GM18507 (cell line): Measurements from ENCODE around the gene FAM181B.
"Not testable (repeated sequence)": the region's sequence is repeated elsewhere in the genome, so short reads cannot be mapped to it uniquely, and the experiment has no call there.

Experiments
- DNase-seq: peaks from one replicate; pipeline ENCODE4 v3.0.0; 2011; ENCODE audit warnings: low read depth; ENCODE audit not compliant: insufficient read length; ENCODE audit errors: extremely low spot score
- FAIRE-seq: peaks from 2 replicates; lab custom pipeline; 2011; peaks lifted over from hg19 to GRCh38; lab: Jason Lieb, UNC

FAM181B gene

DNA sequence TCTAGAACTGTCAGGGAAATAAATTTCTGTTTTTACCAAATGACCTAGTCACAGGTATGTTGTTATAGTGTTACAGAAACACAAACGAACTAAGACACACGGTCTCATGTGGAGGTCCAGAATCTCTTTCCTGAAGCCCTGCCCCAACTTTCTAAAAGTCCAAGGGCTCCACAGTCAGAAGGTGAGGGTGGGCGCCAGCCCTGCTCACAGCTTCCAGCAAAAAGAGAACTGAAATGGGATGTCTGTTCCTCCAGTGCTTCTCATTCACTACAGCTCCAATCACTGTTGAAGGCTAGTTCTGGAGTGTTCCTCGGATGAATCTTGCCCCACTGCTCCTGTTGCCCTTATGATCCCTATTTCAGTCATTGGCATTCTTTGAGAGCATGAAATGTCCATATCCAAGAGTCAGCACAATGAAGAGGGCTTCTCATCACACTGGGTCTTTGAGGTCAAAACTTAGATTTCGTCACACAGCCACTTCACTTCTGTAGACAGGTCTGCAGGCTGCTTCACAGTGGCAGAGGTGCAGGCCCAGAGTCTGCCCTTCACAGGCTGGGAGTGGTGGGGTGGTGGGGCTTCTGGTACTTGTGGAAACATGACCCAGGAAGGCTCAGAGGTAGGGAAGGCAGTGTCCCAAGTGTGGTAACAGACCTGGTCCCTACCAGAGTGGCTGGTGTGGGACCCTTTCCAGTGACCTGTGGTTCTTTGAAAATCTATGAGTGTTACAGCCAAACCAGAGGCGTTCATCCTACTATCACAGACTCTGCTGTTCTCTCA, 34.9 kb downstream of the FAM181B start:
- DNase-seq (no peak), FAIRE-seq (no peak)

DNA sequence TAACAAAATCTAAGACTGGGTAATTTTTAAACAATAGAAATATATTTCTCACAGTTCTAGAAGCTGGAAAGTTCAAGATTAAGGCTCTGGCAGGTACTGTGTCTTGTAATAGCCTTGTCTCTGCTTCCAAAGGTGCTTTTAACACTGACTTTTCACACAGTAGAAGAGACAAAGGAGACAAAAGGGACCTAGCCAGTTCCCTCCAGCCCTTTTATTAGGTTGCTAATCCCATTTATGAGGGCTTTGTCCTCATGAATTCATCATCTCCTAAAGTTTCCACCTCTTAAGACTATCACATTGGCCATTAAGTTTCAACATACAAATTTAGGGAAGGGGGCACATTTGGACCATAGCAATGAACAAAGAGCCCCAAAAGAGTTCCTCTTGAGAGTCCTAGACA, 40.7 kb downstream of the FAM181B start:
- FAIRE-seq (no peak), DNase-seq (no peak)

DNA sequence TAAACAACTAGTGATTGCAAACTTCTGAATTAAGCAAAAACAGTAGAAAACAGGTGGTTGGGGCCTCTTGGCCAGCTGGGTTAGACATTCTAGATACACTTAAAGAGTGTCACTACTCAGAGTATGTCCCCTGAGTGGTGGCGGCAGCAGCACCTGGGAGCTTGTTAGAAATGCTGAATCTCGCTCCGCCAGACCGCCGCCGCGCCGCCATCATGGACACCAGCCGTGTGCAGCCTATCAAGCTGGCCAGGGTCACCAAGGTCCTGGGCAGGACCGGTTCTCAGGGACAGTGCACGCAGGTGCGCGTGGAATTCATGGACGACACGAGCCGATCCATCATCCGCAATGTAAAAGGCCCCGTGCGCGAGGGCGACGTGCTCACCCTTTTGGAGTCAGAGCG, 44.3 kb downstream of the FAM181B start:
- not testable (repeated sequence) for FAIRE-seq, DNase-seq

DNA sequence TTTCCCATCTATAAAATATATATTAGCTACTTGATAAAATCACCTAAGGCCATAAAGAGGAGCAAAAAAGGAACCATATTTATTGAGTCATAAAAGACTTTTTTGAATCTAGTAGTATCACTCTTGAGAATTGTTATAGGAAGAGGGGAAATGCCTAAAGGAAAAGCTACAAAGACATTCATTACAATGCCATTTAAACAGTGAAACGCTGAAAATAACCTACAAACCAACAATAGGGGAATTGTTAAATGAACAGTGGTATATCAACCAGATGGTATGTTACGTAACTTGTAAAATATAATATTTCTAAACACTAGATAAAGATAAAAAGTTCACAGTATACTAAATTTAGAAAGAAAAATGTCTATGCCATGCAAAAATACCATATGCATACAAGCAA, 47.5 kb downstream of the FAM181B start:
- DNase-seq (no peak), FAIRE-seq (no peak)

DNA sequence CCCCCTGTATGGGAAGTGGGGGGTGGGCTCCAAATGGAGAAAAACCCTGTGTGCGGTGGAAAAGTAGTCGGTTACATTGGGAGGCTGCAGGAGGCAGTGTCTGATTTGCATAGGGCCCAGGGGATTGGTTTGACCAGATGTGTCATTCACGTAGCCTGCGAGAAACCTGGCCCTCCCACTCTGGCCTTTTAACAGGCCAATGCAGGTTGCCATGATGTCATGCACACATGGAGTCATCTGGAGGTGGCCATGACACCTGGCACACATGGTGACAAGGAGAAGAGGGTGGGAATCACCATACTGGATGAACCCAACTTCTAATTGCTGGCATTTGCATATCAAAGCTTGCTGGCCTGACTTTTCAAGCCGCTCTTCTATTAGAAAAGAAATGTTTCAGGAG, 50.6 kb downstream of the FAM181B start:
- no peak for FAIRE-seq
- no peak for DNase-seq

DNA sequence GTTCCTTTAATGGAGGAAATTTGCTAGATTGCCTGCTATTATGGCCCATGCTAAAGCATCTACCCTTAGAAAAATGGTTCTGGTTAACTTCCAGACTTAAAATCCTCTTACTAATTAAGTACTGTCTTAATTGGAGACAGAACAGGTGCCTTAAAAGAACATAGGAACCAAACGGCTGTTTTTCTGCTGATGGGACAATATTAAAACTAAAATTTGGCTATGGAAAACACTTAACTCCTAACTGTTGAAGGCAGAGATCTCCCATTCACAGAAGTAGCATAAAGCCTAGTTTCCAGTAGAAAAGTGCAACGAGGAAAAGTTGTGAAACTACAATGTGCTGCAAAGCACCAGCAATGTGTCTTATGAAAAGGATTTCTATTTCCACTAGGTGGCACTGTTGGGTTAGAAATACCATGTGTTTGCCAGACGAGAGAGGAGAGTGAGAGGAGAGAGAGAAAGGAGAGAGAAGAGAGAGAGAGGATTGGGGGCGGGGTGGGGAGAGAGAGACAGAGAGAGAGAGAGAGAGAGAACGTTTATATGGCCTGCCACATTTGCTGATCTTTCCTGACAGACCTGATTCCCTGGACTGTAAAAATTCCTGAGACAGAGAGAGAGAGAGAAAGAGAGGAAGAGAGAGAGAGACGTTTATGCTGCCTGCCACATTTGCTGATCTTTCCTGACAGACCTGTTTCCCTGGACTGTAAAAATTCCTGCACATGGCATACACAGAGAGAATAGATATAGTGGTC, 51.5 kb downstream of the FAM181B start:
- FAIRE-seq (peak; percentile 47), DNase-seq (no peak)

DNA sequence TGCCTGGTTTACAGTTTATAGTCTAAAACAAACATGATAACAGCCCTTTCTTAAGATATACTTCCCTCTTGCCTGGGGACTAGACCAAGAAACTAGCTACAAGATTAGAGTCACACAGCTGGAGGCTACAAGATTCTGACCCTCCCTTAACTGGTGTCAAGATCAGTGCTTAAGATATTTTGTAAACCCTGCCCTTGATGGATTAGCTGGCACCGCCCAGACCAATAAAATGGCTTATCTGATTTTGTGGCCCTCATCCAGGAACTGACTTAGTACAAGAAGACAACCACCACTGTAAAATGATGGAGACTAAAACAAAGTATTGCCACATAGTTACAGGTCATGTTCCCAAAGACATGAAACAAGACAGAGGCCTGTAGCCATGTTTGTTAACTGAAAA, 53.4 kb downstream of the FAM181B start:
- FAIRE-seq = no peak
- DNase-seq = no peak
